Stromal cell of bone marrow (primary cell): ENCODE data around the gene SEC16A.
"Not testable (repeated sequence)": the region's sequence is repeated elsewhere in the genome, so short reads cannot be mapped to it uniquely, and the experiment has no call there.

Experiments used
- DNase-seq: peaks from one replicate; pipeline ENCODE4 v3.0.0-alpha.2; 2012; ENCODE audit warnings: low read depth

Gene SEC16A

GRCh38 chr9:136439481-136440408, 43.1 kb downstream of the SEC16A start, which contains the start of gene INPP5E:
INPP5E (minus strand) TSS chr9:136439845; CDS start chr9:136439419, 426 bp downstream.
- peak; percentile 47 for DNase-seq

DNA sequence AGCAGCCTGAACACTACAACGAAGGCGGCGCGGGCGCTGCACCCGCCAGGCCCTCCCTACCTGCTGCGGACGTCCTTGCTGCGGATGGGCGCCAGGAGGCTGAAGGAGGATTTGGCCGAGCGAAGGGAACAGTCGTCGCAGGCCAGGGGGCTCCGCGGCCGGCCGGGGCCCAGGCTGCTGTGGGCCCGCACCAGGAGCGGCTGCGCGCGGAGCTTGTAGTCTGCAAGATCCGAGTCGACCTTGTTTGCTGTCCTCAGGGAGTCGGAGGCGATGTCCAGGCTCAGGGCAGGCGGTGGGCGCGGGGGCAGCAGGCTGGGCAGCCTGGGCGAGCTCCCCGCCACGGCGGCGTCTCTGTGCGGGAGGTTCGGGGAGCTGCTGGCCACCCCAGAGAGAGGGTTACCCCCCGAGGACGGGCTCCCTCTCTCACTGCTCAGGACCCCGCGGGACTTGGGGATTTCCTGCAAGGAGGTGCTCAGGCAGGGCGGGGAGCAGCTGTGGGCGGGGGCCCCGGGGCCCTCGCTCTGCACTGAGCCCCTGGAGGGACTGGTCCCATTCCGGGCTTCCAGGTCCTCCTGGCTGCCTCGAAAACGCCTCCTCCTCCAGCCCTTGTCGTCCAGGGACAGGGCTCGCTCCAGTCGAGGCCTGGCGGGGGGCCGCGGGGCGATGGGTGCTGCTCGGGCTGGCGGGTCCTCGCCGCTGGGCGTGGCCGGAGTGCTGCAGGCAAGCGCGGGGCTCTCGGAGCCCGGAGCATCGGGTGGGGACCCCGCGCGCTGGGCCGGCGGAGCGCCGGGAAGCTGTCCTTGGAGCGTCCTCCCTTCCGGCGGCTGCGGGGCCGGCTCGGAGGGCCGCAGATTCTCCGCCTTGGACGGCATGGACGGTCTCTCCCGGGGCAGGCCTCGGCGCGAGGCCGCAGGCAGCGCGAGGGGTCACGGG, 44.0 kb downstream of the SEC16A start:
- no peak for DNase-seq

DNA sequence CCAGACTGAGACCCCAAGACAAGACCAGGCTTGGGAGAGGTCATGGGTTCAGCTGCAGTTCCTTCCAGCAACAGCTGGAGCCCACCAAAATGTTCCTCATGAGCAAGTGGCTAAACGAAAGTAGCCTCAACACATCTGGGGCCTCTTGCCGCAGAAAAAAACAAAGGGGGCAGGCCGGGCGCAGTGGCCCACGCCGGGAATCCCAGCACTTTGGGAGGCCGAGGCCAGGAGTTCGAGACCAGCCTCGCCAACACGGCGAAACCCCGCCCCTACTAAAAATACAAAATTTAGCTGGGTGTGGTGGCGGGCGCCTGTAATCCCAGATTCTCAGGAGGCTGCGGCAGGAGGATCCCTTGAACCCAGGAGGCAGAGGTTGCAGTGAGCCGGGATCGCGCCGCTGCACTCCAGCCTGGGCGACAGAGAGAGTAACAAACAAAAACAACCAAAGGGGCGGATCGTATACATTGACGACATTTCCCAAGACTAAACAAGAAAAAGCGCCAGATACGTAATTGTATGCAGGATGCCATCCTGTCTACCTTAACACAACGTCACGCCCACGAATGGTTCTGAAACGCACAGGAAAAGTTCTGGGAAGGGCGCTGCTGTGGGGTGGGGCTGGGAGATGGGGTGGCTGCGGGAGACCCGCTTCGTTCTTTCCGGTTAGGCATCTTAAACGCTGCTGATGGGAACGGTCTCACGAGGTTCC, 44.8 kb downstream of the SEC16A start:
- no peak for DNase-seq

DNA sequence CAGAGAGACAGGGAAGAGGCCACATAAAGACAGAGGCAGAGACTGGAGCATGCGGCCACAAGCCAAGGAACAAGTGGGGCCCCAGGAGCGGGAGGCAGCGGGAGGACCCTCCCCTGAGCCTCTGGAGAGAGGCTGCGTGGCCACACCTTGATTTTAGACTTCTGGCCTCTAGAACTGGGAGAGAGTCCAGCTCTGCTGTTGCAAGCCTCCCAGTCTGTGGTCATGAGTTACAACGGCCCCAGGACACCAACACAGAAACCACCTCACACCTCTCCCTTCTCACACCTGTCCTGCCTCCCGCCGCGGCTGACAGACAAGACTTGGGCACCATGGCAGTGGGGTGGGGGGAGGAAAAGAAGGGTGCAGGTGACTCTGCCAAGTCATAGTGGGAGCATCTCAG, 45.4 kb downstream of the SEC16A start:
- DNase-seq, result peak; percentile 47

GRCh38 chr9:136436055-136436634, 46.7 kb downstream of the SEC16A start:
- DNase-seq, result no peak

DNA sequence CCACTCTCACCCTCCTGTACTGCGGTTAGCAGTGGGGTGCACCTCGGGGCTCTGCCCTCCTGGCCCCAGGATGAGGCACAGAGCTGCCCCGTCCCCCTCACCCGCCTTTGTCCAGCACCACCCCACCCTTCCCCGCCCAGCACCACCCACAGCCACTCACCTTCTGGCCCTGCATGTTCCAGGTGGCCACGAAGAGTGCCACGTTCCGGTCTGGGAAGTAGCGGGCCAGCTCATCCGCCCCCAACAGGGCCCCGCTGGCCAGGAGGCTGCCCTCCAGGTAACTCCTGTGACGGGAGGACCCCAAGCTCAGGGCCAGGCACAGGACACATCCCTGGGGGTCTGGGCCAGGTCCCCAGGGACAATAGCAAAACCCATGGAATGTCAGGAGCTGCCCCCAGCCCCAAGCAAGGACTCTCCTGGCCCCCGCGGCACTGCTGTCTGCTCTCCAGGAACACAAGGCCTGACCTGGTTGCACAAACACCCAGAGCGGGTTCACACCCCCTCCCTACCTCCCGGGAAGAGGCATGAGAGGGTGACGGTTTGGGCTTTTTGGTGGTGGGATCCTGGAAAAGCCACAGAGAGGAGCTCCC, 48.2 kb downstream of the SEC16A start:
- DNase-seq, result no peak

- no peak for DNase-seq
Observed at GRCh38 chr9:136433849-136434579, 48.8 kb downstream of the SEC16A start.

GRCh38 chr9:136433043-136433715, 49.7 kb downstream of the SEC16A start:
- no peak for DNase-seq

GRCh38 chr9:136432591-136432990, 50.2 kb downstream of the SEC16A start:
- no peak for DNase-seq

DNA sequence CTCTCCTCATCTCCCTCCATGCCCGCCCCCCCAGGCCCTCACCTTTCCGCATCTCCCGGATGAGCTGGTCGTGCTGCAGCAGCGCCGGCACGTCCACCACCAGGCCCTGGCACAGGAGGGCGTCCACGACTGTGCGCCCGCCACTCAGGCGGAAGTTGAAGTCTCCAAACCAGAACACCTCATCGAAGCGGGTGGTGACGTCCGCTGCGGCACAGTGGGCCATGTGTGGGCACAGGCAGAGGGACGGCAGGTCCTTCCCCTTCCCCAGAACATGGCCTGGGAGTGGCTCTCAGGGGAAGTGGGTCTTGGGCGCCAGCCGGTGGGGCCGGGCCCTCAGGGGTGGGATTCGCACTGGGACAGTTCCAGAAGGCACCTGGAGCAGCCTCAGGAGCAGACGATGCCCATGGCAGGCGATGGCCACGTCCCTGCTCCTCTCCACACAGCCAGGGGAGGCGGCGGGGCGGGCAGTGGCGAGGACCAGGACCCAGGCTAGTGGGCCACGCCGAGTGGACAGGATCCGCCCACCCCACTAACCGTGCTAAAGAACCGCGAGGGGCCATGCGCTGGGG, 51.0 kb downstream of the SEC16A start:
- DNase-seq, result no peak

DNA sequence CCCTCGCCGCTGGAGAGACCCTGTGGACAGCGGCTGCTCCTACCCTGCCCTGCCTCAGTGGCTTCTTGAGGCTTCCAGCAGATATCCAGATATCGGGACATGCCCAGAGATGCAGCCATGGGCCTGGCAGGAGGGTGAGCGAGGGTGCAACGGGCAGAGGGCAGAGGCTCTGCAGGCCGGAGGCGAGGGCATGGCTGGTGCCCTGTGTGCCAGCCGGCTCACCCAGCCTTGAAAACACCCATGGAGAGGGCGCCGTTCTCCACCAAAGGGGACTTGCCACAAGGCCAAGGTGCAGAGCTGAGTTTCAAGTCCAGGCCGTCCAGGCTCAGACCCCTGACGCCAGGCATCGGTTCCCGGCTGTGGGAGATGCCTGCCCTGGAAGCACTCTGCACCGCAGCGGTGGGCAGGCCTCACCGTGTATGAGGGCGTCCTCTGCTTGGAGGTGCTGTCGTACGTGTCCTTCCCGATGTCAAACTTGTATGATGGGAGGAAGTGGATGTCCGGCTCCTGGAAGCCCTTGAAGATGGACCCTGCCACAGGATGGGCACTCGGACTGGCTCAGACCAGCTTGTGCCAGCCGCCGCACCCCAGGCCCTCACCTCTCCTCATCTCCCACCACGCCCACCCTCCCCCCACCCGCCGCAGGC, 52.1 kb downstream of the SEC16A start:
- DNase-seq, result no peak

DNA sequence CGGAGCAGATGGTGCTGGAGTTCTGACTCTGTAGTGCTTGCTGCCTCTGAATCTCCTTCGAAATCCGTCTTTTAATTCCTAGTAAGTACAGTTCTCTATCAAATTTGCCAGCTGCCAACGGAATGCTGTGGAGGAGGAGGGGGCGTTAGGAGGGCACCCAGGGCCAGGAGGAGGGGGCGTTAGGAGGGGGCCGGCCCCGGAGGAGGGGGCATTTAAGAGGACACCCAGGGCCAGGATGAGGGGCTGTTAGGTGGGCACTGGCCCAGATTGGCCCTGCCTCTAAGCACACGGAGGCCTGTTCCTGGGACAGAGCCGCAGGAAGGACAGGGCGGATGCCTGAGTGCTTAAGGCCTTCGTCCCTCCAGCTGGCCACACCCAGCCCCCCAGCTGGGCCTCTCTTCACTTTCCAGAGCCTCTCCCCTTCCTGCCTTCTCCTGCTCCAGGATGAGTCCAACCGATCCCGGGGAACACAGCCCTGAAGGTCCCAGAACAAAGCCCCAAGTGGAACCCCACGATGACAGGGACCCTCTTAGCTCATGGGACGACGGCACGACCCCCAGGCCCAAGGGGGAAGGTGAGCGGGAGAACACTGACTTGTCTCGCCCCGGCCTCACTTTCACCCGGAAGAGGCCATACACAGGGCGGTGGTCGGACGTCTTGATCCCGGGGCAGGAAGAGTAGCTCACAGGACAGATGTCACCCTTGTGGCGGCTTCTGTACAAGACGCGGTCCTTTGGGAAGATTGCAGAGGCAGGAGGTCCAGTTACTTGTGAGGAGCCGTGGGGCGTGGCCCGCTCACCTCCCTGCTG, 53.0 kb downstream of the SEC16A start:
- no peak for DNase-seq

GRCh38 chr9:136429075-136429628, 53.7 kb downstream of the SEC16A start:
- DNase-seq, result no peak

- DNase-seq, result no peak
Observed at GRCh38 chr9:136426787-136427186, 56.1 kb downstream of the SEC16A start.

GRCh38 chr9:136425367-136425766, 57.5 kb downstream of the SEC16A start:
- DNase-seq, result not testable (repeated sequence)

- DNase-seq, result no peak
Observed at GRCh38 chr9:136424750-136425362, 58.0 kb downstream of the SEC16A start.

DNA sequence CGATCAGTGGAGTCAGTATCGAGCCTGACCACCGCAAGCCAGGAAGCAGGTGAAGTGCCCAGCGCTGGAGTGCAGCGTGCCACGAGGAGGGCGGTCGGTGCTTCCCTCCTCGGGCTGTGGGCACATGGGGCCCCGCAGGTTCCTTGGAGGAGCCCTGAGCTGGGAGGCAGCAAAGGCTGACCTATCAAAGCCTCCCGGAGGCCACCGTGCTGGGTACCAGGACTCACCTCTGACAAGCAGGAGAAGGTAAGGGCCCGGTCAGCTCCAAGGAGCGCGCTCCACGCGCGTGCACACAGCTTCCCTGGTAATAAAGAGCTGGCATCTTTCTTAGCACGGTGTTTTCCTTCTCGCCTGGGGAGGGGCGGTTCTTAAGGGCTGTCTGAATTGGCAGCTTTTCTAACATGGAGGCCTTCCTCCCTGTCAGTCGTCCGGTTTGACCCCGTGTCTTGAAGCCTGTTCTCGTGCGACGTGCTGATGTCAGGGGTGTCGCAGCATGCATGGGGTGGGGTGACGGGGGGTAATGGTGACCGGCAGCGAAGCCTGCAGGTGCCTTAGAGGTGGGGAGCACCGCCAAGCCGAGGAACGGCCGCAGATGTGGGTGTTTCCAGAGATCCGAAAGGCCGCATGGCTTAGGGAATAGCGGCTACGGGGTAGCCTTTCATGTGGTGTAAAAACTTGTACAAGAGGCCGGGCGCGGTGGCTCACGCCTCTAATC, 59.3 kb downstream of the SEC16A start:
- no peak for DNase-seq
